22Rv1 (cell line): ENCODE results near the gene CBS.
"Not testable (repeated sequence)": the region's sequence is repeated elsewhere in the genome, so short reads cannot be mapped to it uniquely, and the experiment has no call there.

Experiments used
- CTCF ChIP-seq: fragments of 450-650 bp; IDR thresholded peaks from 2 replicates; pipeline ENCODE4 v1.5.1; 2017; ENCODE audit warnings: mild to moderate bottlenecking
- ZFX ChIP-seq: fragments of 450-650 bp; IDR thresholded peaks from 2 replicates; pipeline ENCODE4 v1.6.1; 2017; ENCODE audit warnings: antibody characterized with exemption, borderline replicate concordance

- not testable (repeated sequence) for TF ChIP-seq CTCF, ZFX
Measured at GRCh38 chr21:43045165-43045875, 30.3 kb downstream of the CBS start.
